ENCODE measurements around the gene OGFR.
"Not testable (repeated sequence)": the region's sequence is repeated elsewhere in the genome, so short reads cannot be mapped to it uniquely, and the experiment has no call there.

The OGFR gene

GRCh38 chr20:62841705-62842212 is 37.1 kb downstream of the OGFR start:
- no peak for DNase-seq

DNA sequence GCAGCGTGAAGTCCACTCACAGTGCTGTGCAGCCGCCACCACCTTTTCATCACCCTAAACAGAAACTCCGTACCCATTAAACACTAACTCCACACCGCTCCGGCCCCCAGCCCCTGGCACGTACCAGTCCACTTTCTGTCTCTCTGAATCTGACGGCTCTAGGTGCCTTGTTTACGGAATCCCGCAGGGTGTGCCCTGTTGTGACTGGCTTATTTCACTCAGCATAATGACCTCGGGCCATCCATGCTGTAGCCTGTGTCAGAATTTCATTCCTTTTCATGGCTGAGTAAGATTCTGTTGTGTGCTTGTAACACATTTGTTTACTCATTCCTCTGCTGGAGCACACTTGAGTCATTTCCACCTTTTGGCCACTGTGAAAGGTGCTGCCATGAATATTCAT is 39.0 kb downstream of the OGFR start:
- no peak for DNase-seq

GRCh38 chr20:62844182-62844581 is 39.5 kb downstream of the OGFR start:
- no peak for DNase-seq

DNA sequence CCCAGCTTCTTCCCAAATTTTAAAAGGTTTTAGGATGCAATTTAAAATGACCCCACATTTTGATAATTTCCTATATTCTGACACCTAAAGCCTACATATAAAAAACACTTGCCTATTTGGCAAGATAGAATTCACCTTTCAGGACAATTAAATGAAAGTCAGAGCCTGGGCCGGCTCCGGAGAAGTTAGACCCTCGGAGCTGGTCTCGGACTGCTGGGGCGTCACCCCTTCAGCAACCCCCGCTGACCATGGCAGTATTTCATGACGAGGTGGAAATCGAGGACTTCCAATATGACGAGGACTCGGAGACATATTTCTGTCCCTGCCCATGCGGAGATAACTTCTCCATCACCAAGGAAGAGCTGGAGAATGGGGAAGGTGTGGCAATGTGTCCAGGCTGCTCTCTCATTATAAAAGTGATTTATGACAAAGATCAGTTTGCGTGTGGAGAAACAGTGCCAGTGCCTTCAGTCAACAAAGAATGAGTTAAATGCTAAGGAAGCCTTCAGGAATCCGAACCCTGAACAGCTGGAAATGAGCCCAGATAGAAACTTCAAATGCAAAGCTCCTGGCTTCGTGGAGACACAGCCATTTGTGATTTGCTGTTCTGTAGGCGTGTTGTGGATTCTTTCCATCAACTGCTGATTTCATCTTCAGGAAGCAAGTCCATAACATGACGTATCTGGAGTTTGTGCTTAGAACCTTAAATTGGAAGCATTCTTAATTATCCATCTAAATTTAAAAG is 41.0 kb downstream of the OGFR start:
- DNase-seq = no peak

- DNase-seq = no peak
These were observed 41.7 kb downstream of the OGFR start for GRCh38 chr20:62846166-62846890.

DNA sequence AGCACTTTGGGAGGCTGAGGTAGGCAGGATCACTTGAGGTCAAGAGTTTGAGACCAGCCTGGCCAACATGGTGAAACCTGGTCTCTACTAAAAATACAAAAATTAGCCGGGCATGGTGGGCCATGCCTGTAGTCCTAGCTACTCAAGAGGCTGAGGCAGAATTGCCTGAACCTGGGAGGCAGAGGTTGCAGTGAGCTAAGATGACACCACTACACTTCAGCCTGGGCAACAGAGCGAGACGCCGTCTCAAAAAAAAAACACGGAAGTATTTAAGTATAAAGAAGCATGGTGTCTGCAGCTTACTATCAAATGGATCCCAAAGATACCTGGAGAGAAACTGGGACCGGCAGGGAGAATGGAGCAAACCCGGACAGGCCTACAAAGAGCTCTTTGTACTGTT is 44.3 kb downstream of the OGFR start:
- DNase-seq = not testable (repeated sequence)

DNA sequence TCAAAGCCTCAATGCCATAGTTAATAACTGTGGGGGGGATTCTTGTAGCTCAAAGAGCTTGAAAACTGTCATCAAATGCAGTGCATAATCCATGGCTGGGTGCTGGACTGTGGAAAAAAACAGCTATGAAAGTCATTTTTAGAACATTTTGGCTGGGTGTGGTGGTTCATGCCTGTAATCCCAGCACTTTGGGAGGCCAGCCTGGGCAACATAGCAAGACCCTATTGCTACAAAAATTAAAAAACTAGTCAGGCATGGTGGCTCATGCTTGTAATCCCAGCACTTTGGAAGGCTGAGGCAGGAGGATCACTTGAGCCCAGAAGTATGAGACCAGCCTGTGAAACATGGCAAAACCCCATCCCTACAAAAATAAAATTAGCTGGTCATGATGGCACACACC is 44.8 kb downstream of the OGFR start:
- no peak for DNase-seq

GRCh38 chr20:62850333-62850974 is 45.8 kb downstream of the OGFR start:
- DNase-seq = peak; percentile 76

- no peak for DNase-seq
These were observed 47.6 kb downstream of the OGFR start for GRCh38 chr20:62852196-62852595.

DNA sequence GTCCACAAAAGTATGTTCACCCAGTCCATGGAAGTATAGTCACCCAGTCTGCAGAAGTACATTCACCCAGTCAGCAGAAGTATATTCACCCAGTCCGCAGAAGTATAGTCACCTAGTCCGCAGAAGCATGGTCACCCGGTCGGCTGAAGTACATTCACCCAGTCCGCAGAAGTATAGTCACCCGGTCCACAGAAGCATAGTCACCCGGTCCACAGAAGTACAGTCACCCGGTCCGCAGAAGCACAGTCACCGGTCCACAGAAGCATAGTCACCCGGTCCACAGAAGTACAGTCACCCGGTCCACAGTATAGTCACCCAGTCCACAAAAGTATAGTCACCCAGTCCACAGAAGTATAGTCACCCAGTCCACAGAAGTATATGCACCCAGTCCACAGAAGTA is 48.2 kb downstream of the OGFR start:
- DNase-seq = no peak

DNA sequence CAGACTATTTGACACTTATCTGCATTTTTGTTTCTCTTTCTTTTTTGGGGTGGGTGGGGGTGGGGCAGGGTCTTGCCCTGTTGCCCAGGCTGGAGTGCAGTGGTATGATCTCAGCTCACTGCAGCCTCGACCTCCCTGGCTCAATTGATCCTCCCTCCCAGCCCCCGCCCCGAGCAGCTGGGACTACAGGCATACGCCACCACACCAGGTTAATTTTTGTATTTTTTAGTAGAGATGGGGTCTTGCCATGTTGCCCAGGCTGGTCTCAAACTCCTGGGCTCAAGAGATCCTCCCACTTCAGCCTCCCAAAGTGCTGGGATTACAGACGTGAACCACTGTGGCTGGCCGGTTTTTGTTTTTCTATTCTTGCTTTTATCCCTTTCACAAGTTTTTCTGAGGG is 48.7 kb downstream of the OGFR start:
- not testable (repeated sequence) for DNase-seq

- DNase-seq = no peak
These were observed 49.5 kb downstream of the OGFR start for GRCh38 chr20:62854121-62854520.

DNA sequence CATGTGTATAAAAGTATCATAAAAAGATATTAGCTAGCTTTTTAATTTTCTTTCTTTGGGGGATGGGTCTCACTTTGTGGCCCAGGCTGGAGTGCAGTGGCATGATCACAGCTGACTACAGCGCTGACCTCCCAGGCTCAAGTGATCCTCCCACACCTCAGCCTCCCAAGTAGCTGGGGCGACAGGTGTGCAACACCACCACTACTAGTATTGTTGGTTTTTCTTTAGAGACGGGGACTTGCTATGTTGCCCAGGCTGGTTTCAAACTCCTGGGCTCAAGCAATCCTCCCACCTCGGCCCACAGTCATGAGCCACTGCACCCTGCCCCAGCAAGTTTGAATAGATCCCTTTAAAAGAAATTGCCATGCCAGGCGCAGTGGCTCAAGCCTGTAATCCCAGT is 50.5 kb downstream of the OGFR start:
- DNase-seq = no peak

GRCh38 chr20:62856931-62857619 is 52.4 kb downstream of the OGFR start:
- no peak for DNase-seq

- peak; percentile 49 for DNase-seq
These were observed 53.6 kb downstream of the OGFR start for GRCh38 chr20:62858058-62858830.

DNA sequence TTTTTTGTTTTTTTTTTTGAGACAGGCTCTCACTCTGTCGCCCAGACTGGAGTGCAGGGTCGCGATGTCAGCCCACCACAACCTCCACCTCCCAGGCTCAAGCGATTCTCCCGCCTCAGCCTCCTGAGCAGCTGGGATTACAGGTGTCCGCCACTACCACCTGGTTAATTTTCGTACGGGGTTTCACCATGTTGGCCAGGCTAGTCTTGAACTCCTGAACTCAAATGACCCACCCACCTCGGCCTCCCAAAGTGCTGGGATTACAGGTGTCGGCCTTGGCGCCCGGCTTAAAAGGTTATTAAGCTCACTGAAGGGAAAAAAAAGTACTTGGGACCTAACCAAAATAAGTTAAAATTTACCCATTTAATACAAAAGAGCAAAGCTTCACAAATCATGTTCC is 55.1 kb downstream of the OGFR start:
- DNase-seq = no peak

GRCh38 chr20:62860391-62860923 is 55.8 kb downstream of the OGFR start:
- DNase-seq = peak; percentile 50

DNA sequence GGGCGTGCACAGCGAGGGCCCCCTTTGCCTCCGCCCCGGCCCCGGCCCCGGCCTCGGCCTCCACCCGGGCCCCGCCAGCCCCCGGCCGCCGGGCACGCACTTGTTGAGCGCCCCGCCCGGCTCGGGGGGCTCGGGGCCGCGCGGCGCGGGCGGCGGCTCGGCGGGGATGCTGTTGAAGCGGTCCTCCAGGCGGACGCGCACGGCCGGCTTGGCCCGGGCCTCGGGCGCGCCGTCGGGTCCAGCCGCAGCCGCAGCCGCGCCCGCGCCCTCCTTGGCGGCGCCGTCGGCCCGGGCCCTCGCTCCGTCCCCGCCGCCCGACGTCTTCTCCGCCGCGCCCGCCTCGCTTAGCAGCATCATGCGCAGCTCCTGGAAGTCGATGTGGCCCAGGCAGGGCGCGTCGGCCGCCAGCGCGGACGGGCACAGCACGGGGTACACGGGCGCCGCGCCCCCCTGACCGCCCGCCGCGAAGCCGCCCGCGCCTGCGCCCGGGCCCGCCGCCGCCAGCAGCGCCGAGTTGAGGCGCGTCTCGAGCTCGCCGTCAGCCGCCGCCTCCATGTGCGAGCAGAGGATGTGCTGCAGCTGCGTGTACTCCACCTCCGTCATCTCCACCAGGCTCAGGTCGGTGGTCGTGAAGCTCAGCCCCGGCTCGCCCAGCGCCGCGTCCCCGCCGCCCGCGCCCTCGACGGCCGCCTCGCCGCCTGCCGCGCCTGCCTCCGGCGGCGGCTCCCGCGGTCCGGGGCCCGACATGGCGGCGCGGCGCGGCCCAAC is 56.5 kb downstream of the OGFR start:
- no peak for DNase-seq

GRCh38 chr20:62861726-62862336 is 57.2 kb downstream of the OGFR start, which contains the start of gene TCFL5:
Gene TCFL5 (minus strand): TSS chr20:62861822. CDS start chr20:62861670, 152 bp downstream.
- DNase-seq = peak; percentile 88
